Measurements from ENCODE around the gene TLK1.

DNA sequence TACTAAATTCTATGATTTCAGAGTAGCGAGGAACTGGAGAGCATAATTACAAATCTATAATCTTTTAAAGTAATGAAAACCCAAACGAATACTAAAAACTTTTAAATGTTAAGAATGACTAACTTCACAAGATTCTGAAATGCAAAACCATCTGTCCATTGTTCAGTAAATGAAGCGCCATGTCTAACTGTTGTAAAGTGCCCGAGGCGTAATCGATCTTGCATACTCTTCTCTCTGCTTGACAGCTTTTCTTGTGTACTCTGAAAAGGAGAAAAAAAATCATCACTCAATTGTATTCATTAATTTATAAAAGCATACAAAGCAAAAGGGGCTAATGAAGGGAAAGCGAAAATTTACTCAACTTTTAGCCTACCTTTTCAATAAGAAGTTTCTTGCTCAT, 111.0 kb downstream of the TLK1 start:
- TF ChIP-seq, protein P1, sequence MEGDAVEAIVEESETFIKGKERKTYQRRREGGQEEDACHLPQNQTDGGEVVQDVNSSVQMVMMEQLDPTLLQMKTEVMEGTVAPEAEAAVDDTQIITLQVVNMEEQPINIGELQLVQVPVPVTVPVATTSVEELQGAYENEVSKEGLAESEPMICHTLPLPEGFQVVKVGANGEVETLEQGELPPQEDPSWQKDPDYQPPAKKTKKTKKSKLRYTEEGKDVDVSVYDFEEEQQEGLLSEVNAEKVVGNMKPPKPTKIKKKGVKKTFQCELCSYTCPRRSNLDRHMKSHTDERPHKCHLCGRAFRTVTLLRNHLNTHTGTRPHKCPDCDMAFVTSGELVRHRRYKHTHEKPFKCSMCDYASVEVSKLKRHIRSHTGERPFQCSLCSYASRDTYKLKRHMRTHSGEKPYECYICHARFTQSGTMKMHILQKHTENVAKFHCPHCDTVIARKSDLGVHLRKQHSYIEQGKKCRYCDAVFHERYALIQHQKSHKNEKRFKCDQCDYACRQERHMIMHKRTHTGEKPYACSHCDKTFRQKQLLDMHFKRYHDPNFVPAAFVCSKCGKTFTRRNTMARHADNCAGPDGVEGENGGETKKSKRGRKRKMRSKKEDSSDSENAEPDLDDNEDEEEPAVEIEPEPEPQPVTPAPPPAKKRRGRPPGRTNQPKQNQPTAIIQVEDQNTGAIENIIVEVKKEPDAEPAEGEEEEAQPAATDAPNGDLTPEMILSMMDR (IDR thresholded peaks at IDR 0.05; ENCODE audit: insufficient read depth, low read depth, low read length): no peak
- TF ChIP-seq EZH2 (IDR thresholded peaks at IDR 0.05; ENCODE audit: insufficient read depth, low read length): no peak

Data from astrocyte (in vitro differentiated cells and primary cell).